SKM-1 treated with dmso at 0.1 percent for 144 hours (cell line): ENCODE measurements around the gene STIM1.
"Not testable (repeated sequence)": the region's sequence is repeated elsewhere in the genome, so short reads cannot be mapped to it uniquely, and the experiment has no call there.

Experiments
- DNase-seq: peaks from one replicate; lab custom pipeline; 2025; ENCODE audit not compliant: unreplicated experiment; lab: John Stamatoyannopoulos, UW

The STIM1 gene

GRCh38 chr11:3854977-3855807 lies at the start of gene STIM1:
Gene STIM1 (plus strand): TSS chr11:3855664. CDS start chr11:3856271, 607 bp downstream.
- peak; percentile 85 for DNase-seq

- peak; percentile 64 for DNase-seq
Measured at GRCh38 chr11:3807909-3808860, 47.3 kb upstream of the STIM1 start, which contains the start of gene PGAP2. Gene PGAP2 (plus strand): TSS chr11:3808560. CDS start chr11:3811260, 2,700 bp downstream.

GRCh38 chr11:3808861-3809623 lies 46.4 kb upstream of the STIM1 start:
- peak; percentile 62 for DNase-seq

- DNase-seq = no peak
Measured at GRCh38 chr11:3809624-3809928, 45.9 kb upstream of the STIM1 start.

- no peak for DNase-seq
Measured at GRCh38 chr11:3810446-3810845, 45.0 kb upstream of the STIM1 start.

- no peak for DNase-seq
Measured at GRCh38 chr11:3810951-3811350, 44.5 kb upstream of the STIM1 start.

GRCh38 chr11:3814832-3815231 lies 40.6 kb upstream of the STIM1 start:
- not testable (repeated sequence) for DNase-seq

- no peak for DNase-seq
Measured at GRCh38 chr11:3815845-3816244, 39.6 kb upstream of the STIM1 start.

GRCh38 chr11:3816673-3817072 lies 38.8 kb upstream of the STIM1 start:
- no peak for DNase-seq

- DNase-seq = no peak
Measured at GRCh38 chr11:3817181-3817800, 38.2 kb upstream of the STIM1 start.

GRCh38 chr11:3820971-3821370 lies 34.5 kb upstream of the STIM1 start:
- no peak for DNase-seq

- no peak for DNase-seq
Measured at GRCh38 chr11:3822312-3822711, 33.2 kb upstream of the STIM1 start.

GRCh38 chr11:3823303-3823702 lies 32.2 kb upstream of the STIM1 start:
- DNase-seq = no peak

GRCh38 chr11:3823762-3824506 lies 31.5 kb upstream of the STIM1 start:
- DNase-seq = no peak

- DNase-seq = peak; percentile 85
Measured at GRCh38 chr11:3824714-3825472, 30.6 kb upstream of the STIM1 start.

GRCh38 chr11:3825473-3826154 lies 29.9 kb upstream of the STIM1 start:
- no peak for DNase-seq

GRCh38 chr11:3826721-3827120 lies 28.7 kb upstream of the STIM1 start:
- DNase-seq = no peak

- DNase-seq = no peak
Measured at GRCh38 chr11:3827434-3828186, 27.9 kb upstream of the STIM1 start.
